Breast epithelium (tissue), 3 donors: Measurements from ENCODE around the gene KAT2B.

Experiments used
- POLR2A ChIP-seq: fragments of 450-650 bp; IDR thresholded peaks from one replicate; pipeline ENCODE4 v1.6.1; 2016; ENCODE audit warnings: antibody characterized with exemption, mild to moderate bottlenecking, moderate library complexity
- POLR2AphosphoS5 ChIP-seq, 3 donors: sonication (generic); formaldehyde crosslinking; IDR thresholded peaks; one replicate each; pipeline ENCODE4 v1.6.1; 2017; ENCODE audit warnings: antibody characterized with exemption in 3 of 3

DNA sequence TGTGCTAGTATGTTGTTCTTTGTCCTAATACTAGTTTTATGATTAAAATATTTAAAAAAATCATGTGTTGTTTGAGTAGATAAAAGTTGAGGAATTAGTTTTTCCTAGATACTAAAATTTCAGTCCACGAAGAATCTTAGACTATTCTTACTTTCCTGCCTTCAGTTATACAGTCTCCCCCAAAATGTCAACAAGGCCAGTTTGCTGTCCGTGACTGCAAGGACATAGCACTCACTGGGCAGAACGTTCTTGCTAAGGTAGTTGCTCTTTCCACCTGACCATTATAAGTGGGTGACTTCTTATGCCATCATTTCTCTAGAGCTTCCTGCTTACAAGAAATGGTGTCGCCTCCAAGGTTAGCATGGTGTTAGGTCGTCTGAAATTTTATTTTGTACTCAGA is 32.8 kb downstream of the KAT2B start:
- no peak for TF ChIP-seq POLR2AphosphoS5 (IDR thresholded peaks at IDR 0.05)
- no peak for TF ChIP-seq POLR2A
